Pancreas (tissue), 10 donors: ENCODE results near the gene MSX1. TPM values are rescaled to one million over a fixed set of nuclear protein-coding genes. Genes with fewer than 3 reads are reported as not detected.
"Not testable (repeated sequence)": the region's sequence is repeated elsewhere in the genome, so short reads cannot be mapped to it uniquely, and the experiment has no call there.

Experiments used
- ATAC-seq, 4 donors: fragments of 200-7000 bp; cut with Tn5 transposase; one replicate each; pipeline versions ENCODE4 v1.8.0 to v1.9.1; 2020; ENCODE audit warnings: mild to moderate bottlenecking in 4 of 4, moderate library complexity in 4 of 4
- DNase-seq, 6 donors: peaks; one replicate each; pipeline ENCODE4 v3.0.0-alpha.2; 2020
- FAIRE-seq: peaks from 2 replicates; lab custom pipeline; 2012; peaks lifted over from hg19 to GRCh38; lab: Jason Lieb, UNC
- H3K27ac ChIP-seq, 4 donors: fragments of 200-600 bp; sonication (generic); 1 replicate in 3 of 4; 2 replicates in 1 of 4; pipeline versions ENCODE4 v1.5.0 to v1.8.0; 2020
- H3K27me3 ChIP-seq, 4 donors: fragments of 200-600 bp; one replicate each; pipeline ENCODE4 v1.8.0; 2021
- H3K36me3 ChIP-seq, 3 donors: fragments of 200-600 bp; sonication (generic) in 1 of 3; one replicate each; pipeline versions ENCODE4 v1.5.0 to v1.8.0; 2020 to 2021
- H3K4me1 ChIP-seq, 3 donors: fragments of 200-600 bp; one replicate each; pipeline ENCODE4 v1.8.0; 2021
- H3K4me3 ChIP-seq, 4 donors: fragments of 200-600 bp; sonication (generic) in 2 of 4; one replicate each; pipeline versions ENCODE4 v1.5.0 to v1.8.0; 2020 to 2021
- H3K9me3 ChIP-seq, 4 donors: fragments of 200-600 bp; one replicate each; pipeline ENCODE4 v1.8.0; 2021
- CTCF ChIP-seq, 4 donors: fragments of 200-600 bp; sonication (generic) in 3 of 4; IDR thresholded peaks; one replicate each; pipeline versions ENCODE4 v1.5.0 to v1.8.0; 2021; ENCODE audit warnings: antibody characterized with exemption in 4 of 4
- WGBS, 2 donors: extraction: QIAGEN DNeasy Blood & Tissue Kit; methylation state at CpG; one replicate each; pipeline ENCODE4 v1.1.7; 2013; 5-methylcytosine and 5-hydroxymethylcytosine counted together
- intact Hi-C, 3 donors: fragments of 100-400 bp; cut with DNase I; formaldehyde crosslinking; loops; one replicate each; pipeline versions ENCODE4 v1.11.1 to v1.14.2; 2022
- polyA plus RNA-seq, 2 donors: library from polyadenylated mRNA; stranded (reverse); fragments of 200-250 nt; gene quantifications; one replicate each; pipeline ENCODE4 v1.2.3, GENCODE V29; 2013
- total RNA-seq, 6 donors: library from RNA; stranded (reverse); fragmentation: NEBNext Ultra II Directional in 4 of 6; extraction: Animal tissue kit (Norgen Biotek cat#: 25700) in 4 of 6; gene quantifications; one replicate each; pipeline versions ENCODE4 v1.2.1 to v1.2.4, GENCODE V29; 2021 to 2023
- donor health status: healthy with polysubstance abuse.
- donor health status: DM: no; HTN: no; CAD: no; lungs with moderate emphysema.
- donor health status: DM: no; HTN: no; CAD: no.
- donor health status: control.
- donor health status: control.
- donor health status: Bipolar disorder and iron deficiency.
- donor health status: DM: yes; HTN: yes; CAD: no.
- donor health status: DM: no; HTN: no; CAD: no.
- donor health status: DM: no; HTN: no; CAD: no.
- donor health status: DM: yes; HTN: yes; CAD: no.

Gene MSX1
- total and polyA plus RNA-seq, 8 donors: 0.51 to 2.7 (median 1.3) TPM

GRCh38 chr4:4818415-4819212, 40.9 kb upstream of the MSX1 start:
- intact Hi-C loops: no loop called here

GRCh38 chr4:4819213-4819606, 40.3 kb upstream of the MSX1 start:
- H3K4me3 ChIP-seq: no peak overlapping the region
- 64 to 72% methylated on average over 5 of the region's 5 CpGs for WGBS, 2 donors
- H3K4me1 ChIP-seq: no peaks in the 10 kb centered on the region
- H3K27ac ChIP-seq: no peak overlapping the region
- no peak for DNase-seq
- no peak for ATAC-seq
- no peaks in the 10 kb centered on the region for H3K9me3 ChIP-seq
- FAIRE-seq: no peak
- H3K27me3 ChIP-seq: no peaks in the 10 kb centered on the region
- H3K36me3 ChIP-seq: no peaks in the 10 kb centered on the region
- intact Hi-C loops: no loop called here
- TF ChIP-seq CTCF (IDR thresholded peaks at IDR 0.05): no peak

More at GRCh38 chr4:4818415-4819212, 40.9 kb upstream of the MSX1 start:
- H3K27ac ChIP-seq: no peak overlapping the region
- no peaks in the 10 kb centered on the region for H3K4me1 ChIP-seq
- WGBS, 2 donors: 44 to 47% methylated on average over 17 of the region's 17 CpGs
- TF ChIP-seq CTCF (IDR thresholded peaks at IDR 0.05): no peak
- H3K4me3 ChIP-seq: no peak overlapping the region
- H3K9me3 ChIP-seq: no peaks in the 10 kb centered on the region
- DNase-seq (no peak), FAIRE-seq (no peak), ATAC-seq (no peak)
- H3K27me3 ChIP-seq: no peaks in the 10 kb centered on the region
- H3K36me3 ChIP-seq: no peaks in the 10 kb centered on the region

GRCh38 chr4:4820261-4820660, 39.2 kb upstream of the MSX1 start:
- Histone ChIP-seq H3K27ac (no peak overlapping the region), H3K4me3 (no peak overlapping the region), H3K27me3 (no peaks in the 10 kb centered on the region), H3K4me1 (no peaks in the 10 kb centered on the region), H3K36me3 (no peaks in the 10 kb centered on the region), H3K9me3 (no peaks in the 10 kb centered on the region)
- DNase-seq: no peak
- 77 to 79% methylated on average over 14 of the region's 14 CpGs for WGBS, 2 donors
- no peak for TF ChIP-seq CTCF (IDR thresholded peaks at IDR 0.05)
- intact Hi-C loops: no loop called here
- no peak for ATAC-seq
- no peak for FAIRE-seq

- ATAC-seq (no peak), FAIRE-seq (no peak), DNase-seq (no peak)
- 53 to 71% methylated on average over 3 of the region's 3 CpGs for WGBS, 2 donors
- Histone ChIP-seq H3K27me3 (no peaks in the 10 kb centered on the region), H3K36me3 (no peaks in the 10 kb centered on the region), H3K27ac (no peak overlapping the region), H3K4me3 (no peak overlapping the region), H3K4me1 (no peaks in the 10 kb centered on the region), H3K9me3 (no peaks in the 10 kb centered on the region)
- no peak for TF ChIP-seq CTCF (IDR thresholded peaks at IDR 0.05)
- intact Hi-C loops: no loop called here
Measured at GRCh38 chr4:4820739-4821138, 38.7 kb upstream of the MSX1 start.

GRCh38 chr4:4821577-4821976, 37.9 kb upstream of the MSX1 start:
- FAIRE-seq (no peak), DNase-seq (no peak), ATAC-seq (no peak)
- H3K27ac ChIP-seq: no peak overlapping the region
- no peaks in the 10 kb centered on the region for H3K9me3 ChIP-seq
- H3K27me3 ChIP-seq: no peaks in the 10 kb centered on the region
- H3K36me3 ChIP-seq: no peaks in the 10 kb centered on the region
- H3K4me3 ChIP-seq: no peak overlapping the region
- no peaks in the 10 kb centered on the region for H3K4me1 ChIP-seq
- no peak for TF ChIP-seq CTCF (IDR thresholded peaks at IDR 0.05)
- intact Hi-C loops: no loop called here

GRCh38 chr4:4822286-4822685, 37.2 kb upstream of the MSX1 start:
- FAIRE-seq, H3K36me3 ChIP-seq, H3K9me3 ChIP-seq, H3K4me1 ChIP-seq, intact Hi-C loops, ATAC-seq, H3K27ac ChIP-seq, H3K27me3 ChIP-seq, H3K4me3 ChIP-seq, DNase-seq: not testable (repeated sequence)
- 83% methylated on average over 6 of the region's 6 CpGs for WGBS, 2 donors
